ENCODE data around the gene RASSF1.

- TF ChIP-seq CTCF (conservative IDR thresholded peaks at IDR 0.05) (no peak), EZH2 (IDR thresholded peaks at IDR 0.05; ENCODE audit: low read depth) (no peak)
Observed at GRCh38 chr3:50322386-50323091, 18.1 kb downstream of the RASSF1 start, which contains the start of gene HYAL2.

All from PC-9 (cell line).